C4-2B (cell line): ENCODE results near the gene CATSPERD.
"Not testable (repeated sequence)": the region's sequence is repeated elsewhere in the genome, so short reads cannot be mapped to it uniquely, and the experiment has no call there.

Experiments used
- ZFX ChIP-seq: fragments of 450-650 bp; IDR thresholded peaks from 2 replicates; pipeline ENCODE4 v1.6.1; 2017
- TF ChIP-seq, protein P1 (sequence below): fragments of 450-650 bp; conservative IDR thresholded peaks from 2 replicates; pipeline ENCODE4 v1.5.1; 2017; ENCODE audit warnings: mild to moderate bottlenecking

DNA sequence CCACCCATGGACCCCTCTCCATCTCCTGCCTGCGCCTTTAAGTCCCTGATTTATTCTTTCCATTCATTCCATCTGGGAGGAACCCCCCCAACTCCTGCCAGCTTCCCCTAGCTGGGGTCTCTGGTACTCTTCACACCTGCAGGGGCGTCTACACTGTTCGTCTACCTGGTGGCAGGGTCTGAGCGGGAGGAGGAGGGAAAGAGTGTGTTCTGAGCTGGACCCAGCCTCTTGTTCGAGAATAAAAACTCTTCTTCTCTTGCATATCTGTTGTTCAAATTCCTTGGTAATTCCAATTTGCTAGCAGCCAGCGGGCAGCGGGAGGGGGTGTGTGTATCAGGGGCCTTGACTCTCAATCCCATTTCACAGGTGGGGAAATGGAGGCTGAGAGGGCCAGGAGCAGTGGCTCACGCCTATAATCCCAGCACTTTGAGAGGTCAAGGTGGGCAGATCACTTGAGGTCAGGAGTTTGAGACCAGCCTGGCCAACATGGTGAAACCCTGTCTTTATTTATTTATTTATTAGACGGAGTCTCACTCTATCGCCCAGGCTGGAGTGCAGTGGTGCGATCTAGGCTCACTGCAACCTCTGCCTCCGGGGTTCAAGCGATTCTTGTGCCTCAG, 32.1 kb upstream of the CATSPERD start:
- TF ChIP-seq, protein P1, sequence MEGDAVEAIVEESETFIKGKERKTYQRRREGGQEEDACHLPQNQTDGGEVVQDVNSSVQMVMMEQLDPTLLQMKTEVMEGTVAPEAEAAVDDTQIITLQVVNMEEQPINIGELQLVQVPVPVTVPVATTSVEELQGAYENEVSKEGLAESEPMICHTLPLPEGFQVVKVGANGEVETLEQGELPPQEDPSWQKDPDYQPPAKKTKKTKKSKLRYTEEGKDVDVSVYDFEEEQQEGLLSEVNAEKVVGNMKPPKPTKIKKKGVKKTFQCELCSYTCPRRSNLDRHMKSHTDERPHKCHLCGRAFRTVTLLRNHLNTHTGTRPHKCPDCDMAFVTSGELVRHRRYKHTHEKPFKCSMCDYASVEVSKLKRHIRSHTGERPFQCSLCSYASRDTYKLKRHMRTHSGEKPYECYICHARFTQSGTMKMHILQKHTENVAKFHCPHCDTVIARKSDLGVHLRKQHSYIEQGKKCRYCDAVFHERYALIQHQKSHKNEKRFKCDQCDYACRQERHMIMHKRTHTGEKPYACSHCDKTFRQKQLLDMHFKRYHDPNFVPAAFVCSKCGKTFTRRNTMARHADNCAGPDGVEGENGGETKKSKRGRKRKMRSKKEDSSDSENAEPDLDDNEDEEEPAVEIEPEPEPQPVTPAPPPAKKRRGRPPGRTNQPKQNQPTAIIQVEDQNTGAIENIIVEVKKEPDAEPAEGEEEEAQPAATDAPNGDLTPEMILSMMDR: not testable (repeated sequence)
- not testable (repeated sequence) for TF ChIP-seq ZFX
